NT2/D1 (cell line): ENCODE data around the gene PCSK9.
A peak's percentile ranks its signal among the peaks of the same experiment; 100 is the strongest.

ENCODE experiments used
- DNase-seq: peaks from one replicate; pipeline ENCODE4 v3.0.0-alpha.2; 2011; ENCODE audit warnings: low read depth, low spot score
- H3K27me3 ChIP-seq: 2 replicates; pipeline ENCODE4 v1.6.0; 2011; ENCODE audit warnings: mild to moderate bottlenecking; ENCODE audit not compliant: insufficient read length, insufficient read depth
- H3K36me3 ChIP-seq: 2 replicates; pipeline ENCODE4 v1.6.1; 2011; ENCODE audit warnings: mild to moderate bottlenecking, low read length, mixed read lengths; ENCODE audit not compliant: insufficient read depth, insufficient read length
- H3K4me1 ChIP-seq: 2 replicates; pipeline ENCODE4 v1.5.1; 2011; ENCODE audit not compliant: insufficient read depth, insufficient read length
- H3K4me3 ChIP-seq: 2 replicates; pipeline ENCODE4 v1.5.1; 2011; ENCODE audit warnings: low read depth; ENCODE audit not compliant: insufficient read length
- H3K9ac ChIP-seq: 2 replicates; pipeline ENCODE4 v1.6.0; 2011; ENCODE audit warnings: low read depth; ENCODE audit not compliant: insufficient read length
- H3K9me3 ChIP-seq: 2 replicates; pipeline ENCODE4 v1.5.1; 2011; ENCODE audit warnings: mild to moderate bottlenecking, low read length; ENCODE audit not compliant: insufficient read depth
- SUZ12 ChIP-seq: IDR thresholded peaks from 2 replicates; pipeline ENCODE4 v1.6.1; 2011; ENCODE audit not compliant: insufficient read length, insufficient read depth; ENCODE audit errors: extremely low read depth
- YY1 ChIP-seq: IDR thresholded peaks from 2 replicates; pipeline ENCODE4 v1.6.1; 2011; ENCODE audit not compliant: insufficient read length, insufficient read depth
- ZNF274 ChIP-seq: IDR thresholded peaks from 2 replicates; pipeline ENCODE4 v1.6.1; 2011; ENCODE audit warnings: mild to moderate bottlenecking, low read depth, low read length

Gene PCSK9

DNA sequence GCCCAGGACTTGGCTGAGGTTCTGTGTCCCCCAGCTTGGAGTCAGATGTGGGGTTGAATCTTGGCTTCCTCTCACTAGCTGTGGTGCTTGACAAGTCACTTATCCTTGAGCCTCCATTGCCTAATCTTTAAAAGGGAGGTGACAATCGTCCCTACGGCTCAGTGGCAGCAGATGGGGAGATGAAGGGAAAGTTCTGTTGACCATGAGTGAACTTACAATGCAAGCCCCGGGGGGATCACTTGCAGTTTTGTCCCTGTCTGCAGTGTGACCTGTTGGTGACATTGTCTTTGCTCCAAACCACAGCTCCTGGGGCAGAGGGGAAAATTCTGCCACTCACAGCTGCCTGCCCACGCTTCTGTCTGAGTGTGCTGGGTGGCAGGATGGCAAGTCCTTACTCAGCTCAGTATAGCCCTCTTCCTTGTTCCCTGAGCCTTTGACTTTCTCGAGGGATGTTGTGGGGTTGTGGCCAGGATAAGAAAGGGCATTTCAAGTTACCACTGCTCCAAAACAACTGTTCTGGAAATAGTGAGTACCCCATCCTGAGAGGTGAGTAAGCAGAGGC is 1.7 kb downstream of the PCSK9 start:
- no peak for TF ChIP-seq YY1
- no peak for TF ChIP-seq SUZ12
- no peak for TF ChIP-seq ZNF274
- Histone ChIP-seq H3K4me3 (peak overlapping the region; percentile 66), H3K27me3 (peaks cover 6% of the 10 kb centered on the region), H3K9ac (peak overlapping the region; percentile 89), H3K9me3 (no peaks in the 10 kb centered on the region), H3K4me1 (peaks cover 13% of the 10 kb centered on the region), H3K36me3 (peaks cover 5% of the 10 kb centered on the region)
- DNase-seq: no peak

DNA sequence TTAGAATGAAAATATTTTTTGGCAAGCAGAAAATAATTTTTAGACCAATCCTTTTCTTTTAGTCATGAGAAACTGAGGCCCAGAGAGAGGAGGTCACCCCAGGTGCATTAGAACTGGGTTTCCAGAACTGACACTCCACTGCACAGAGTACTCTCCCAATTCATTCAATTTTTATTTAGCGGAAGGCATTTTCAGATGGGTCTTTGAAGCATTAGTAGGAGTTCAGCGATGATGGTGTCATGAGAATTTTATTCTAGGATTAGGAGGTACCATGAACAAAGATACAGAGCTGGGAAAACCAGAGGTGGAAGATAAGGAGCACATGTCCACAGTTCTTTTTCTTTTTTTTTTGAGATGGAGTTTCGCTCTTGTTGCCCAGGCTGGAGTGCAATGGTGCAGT is 2.3 kb downstream of the PCSK9 start:
- peaks cover 6% of the 10 kb centered on the region for H3K27me3 ChIP-seq
- H3K9me3 ChIP-seq: no peaks in the 10 kb centered on the region
- no peak for DNase-seq
- peaks cover 7% of the 10 kb centered on the region for H3K36me3 ChIP-seq
- peaks cover 13% of the 10 kb centered on the region for H3K4me1 ChIP-seq
- H3K4me3 ChIP-seq: no peak overlapping the region
- no peak overlapping the region for H3K9ac ChIP-seq
- no peak for TF ChIP-seq ZNF274
- TF ChIP-seq SUZ12: no peak
- TF ChIP-seq YY1: no peak

DNA sequence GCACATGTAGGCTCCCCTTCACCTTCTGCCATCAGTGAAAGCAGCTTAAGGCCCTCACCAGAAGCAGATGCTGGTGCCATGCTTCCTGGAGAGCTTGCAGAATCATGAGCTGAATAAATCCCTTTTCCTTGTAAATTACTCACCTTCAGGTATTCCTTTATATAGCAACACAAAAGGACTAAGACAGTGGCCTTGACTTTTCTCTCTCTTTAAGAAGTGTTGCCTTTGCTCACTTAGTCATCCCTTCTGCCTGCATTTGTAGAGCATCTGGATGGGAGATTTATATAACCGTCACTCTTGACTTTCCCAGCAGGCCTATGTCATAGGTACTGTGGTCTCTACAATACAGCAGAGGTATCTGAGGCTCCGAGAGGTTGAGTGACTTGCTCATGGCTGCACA is 3.7 kb downstream of the PCSK9 start:
- peaks cover 14% of the 10 kb centered on the region for H3K36me3 ChIP-seq
- TF ChIP-seq SUZ12: no peak
- no peak for TF ChIP-seq YY1
- TF ChIP-seq ZNF274: no peak
- H3K4me3 ChIP-seq: no peak overlapping the region
- DNase-seq: no peak
- H3K9me3 ChIP-seq: no peaks in the 10 kb centered on the region
- H3K9ac ChIP-seq: no peak overlapping the region
- peaks cover 6% of the 10 kb centered on the region for H3K27me3 ChIP-seq
- peaks cover 10% of the 10 kb centered on the region for H3K4me1 ChIP-seq

DNA sequence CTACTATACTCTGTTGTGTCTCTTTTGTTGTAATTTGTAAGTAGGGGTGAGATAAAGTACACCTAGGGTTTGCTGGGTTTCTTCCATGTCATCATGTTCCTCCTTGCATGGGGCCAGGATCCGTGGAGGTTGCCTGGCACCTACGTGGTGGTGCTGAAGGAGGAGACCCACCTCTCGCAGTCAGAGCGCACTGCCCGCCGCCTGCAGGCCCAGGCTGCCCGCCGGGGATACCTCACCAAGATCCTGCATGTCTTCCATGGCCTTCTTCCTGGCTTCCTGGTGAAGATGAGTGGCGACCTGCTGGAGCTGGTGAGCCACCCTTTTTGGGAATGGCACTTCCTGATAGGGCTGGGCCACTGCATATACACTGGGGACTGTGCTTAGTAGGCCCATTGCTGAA is 4.4 kb downstream of the PCSK9 start:
- H3K27me3 ChIP-seq: peaks cover 4% of the 10 kb centered on the region
- DNase-seq: no peak

DNA sequence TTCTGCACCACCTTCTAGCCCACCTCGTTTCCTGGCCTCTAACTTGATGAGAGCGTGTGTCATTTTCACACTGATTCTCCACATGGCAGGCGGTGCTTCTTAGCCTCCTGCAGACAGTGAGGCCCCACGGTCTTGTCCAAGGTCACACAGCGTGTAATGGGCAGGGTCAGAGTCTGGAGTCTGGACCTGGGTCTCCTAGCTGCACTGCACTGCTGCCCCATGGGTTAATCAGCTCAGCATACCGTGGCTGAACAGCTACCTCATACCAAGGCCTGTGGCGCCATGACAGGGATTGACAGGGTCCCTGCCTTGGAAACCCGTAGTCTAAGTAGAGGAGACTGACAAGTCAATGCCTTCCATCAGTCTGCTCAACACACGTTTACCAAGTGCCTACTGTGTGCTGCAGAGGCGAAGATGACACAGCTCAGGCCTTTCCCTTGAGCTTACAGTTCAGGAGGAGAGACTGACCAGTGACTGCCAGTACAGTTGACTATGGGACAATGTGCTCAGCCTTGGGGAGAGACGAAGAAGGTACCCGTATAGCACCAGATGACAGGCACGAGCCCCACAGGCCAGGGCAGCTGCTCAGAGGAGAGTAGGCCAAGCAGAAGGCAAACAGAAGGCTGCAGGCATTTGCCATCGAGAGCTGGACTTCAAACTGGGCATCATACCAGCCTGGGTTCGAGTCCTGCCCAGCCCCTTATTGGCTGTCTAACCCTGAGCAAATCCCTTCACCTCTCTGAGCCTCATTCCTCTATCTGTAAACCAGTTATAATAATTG is 5.5 kb downstream of the PCSK9 start:
- Histone ChIP-seq H3K27me3 (peaks cover under 1% of the 10 kb centered on the region), H3K9ac (no peak overlapping the region), H3K9me3 (no peaks in the 10 kb centered on the region), H3K36me3 (peaks cover 14% of the 10 kb centered on the region), H3K4me1 (peaks cover 13% of the 10 kb centered on the region), H3K4me3 (no peak overlapping the region)
- TF ChIP-seq SUZ12 (no peak), YY1 (no peak)
- DNase-seq: no peak

More for the DNA sequence above, 4.4 kb downstream of the PCSK9 start:
- H3K4me1 ChIP-seq: peaks cover 7% of the 10 kb centered on the region
- no peaks in the 10 kb centered on the region for H3K9me3 ChIP-seq
- TF ChIP-seq YY1 (no peak), SUZ12 (no peak), ZNF274 (no peak)
- H3K9ac ChIP-seq: no peak overlapping the region
- H3K4me3 ChIP-seq: no peak overlapping the region
- H3K36me3 ChIP-seq: peaks cover 14% of the 10 kb centered on the region

DNA sequence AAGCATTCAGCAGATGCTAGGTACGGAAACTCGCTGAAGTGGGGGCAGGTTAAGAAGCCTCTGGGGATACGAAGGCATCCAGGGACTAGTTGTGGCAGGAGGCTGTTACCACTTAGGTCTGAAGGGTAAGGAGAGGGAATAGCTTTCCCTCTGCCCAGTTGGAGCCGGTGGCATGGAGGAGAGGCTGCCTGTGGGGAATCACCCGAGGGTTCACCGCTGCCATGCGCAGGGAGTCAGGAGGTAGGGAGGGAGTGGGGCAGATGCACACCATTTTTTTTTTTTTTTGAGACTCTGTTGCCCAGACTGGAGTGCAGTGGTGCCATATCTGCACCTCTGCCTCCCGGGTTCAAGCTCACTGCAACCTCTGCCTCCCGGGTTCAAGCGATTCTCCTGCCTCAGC is 6.1 kb downstream of the PCSK9 start:
- H3K9ac ChIP-seq: no peak overlapping the region
- no peaks in the 10 kb centered on the region for H3K9me3 ChIP-seq
- no peak overlapping the region for H3K4me3 ChIP-seq
- TF ChIP-seq SUZ12 (no peak), YY1 (no peak), ZNF274 (no peak)
- H3K4me1 ChIP-seq: peaks cover 13% of the 10 kb centered on the region
- DNase-seq: no peak
- H3K36me3 ChIP-seq: peaks cover 14% of the 10 kb centered on the region
- no peaks in the 10 kb centered on the region for H3K27me3 ChIP-seq

DNA sequence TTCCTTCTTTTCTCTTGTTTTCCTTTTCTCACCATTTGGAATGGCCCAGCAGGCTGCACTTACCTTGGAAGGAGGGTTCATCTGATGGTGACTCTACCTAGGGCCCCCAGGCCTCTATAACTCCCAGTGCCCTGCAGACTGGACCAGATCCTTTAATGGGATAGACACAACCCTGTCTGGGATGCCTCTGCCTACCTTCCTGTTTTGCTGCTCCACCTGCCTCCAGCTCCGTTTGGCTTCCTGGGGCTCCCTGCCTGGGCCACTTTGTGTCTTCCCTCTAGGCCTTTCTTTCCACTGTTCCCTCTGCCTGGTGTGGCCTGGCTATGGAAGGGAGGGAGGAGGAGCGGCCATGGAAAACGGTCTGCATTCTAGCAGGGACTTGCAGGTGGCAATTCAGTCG is 7.5 kb downstream of the PCSK9 start:
- Histone ChIP-seq H3K4me1 (peaks cover 10% of the 10 kb centered on the region), H3K36me3 (peaks cover 14% of the 10 kb centered on the region), H3K27me3 (no peaks in the 10 kb centered on the region), H3K4me3 (no peak overlapping the region), H3K9ac (no peak overlapping the region), H3K9me3 (no peaks in the 10 kb centered on the region)
- TF ChIP-seq YY1: no peak
- TF ChIP-seq SUZ12: no peak
- no peak for TF ChIP-seq ZNF274
- no peak for DNase-seq
